Activated naive CD4-positive, alpha-beta T cell treated with anti-CD3 and anti-CD28 coated beads, Interleukin-2, amount 50 U/mL, for 72 hours (primary cell): ENCODE measurements around the gene L3MBTL4. TPM values are rescaled to one million over a fixed set of nuclear protein-coding genes. Genes with fewer than 3 reads are reported as not detected.

Source experiments
- ATAC-seq, 2 donors: fragments of 150-1000 bp; cut with Tn5 transposase; 2 replicates each; pipeline ENCODE4 v1.10.0; 2021; ENCODE audit warnings: mild to moderate bottlenecking in 2 of 2, moderate library complexity in 2 of 2
- DNase-seq, 2 donors: peaks; one replicate each; pipeline ENCODE4 v3.0.0; 2021 to 2022; ENCODE audit warnings: low spot score in 2 of 2
- H3K27ac Mint-ChIP-seq, 2 donors: one replicate each; pipeline ENCODE4 v1.8.0; 2022; ENCODE audit warnings: mild to moderate bottlenecking in 2 of 2, mixed read lengths in 2 of 2
- H3K36me3 Mint-ChIP-seq, 2 donors: one replicate each; pipeline ENCODE4 v1.8.0; 2022; ENCODE audit warnings: mixed read lengths in 2 of 2
- H3K9me3 Mint-ChIP-seq, 2 donors: one replicate each; pipeline ENCODE4 v1.8.0; 2022; ENCODE audit warnings: mixed read lengths in 2 of 2
- total RNA-seq, 2 donors: library from RNA; stranded (reverse); gene quantifications; one replicate each; pipeline ENCODE4 v1.2.3, GENCODE V29; 2022

Gene L3MBTL4
- total RNA-seq, 2 donors from 2014 or later: 0.10 to 0.55 TPM

- no peak overlapping the region for H3K27ac Mint-ChIP-seq
- ATAC-seq (no peak), DNase-seq (no peak)
- H3K36me3 Mint-ChIP-seq: peaks cover 7 to 23% of the 10 kb centered on the region in 2 donors
- peaks cover 18 to 31% of the 10 kb centered on the region in 2 donors for H3K9me3 Mint-ChIP-seq
These were observed 156.8 kb downstream of the L3MBTL4 start for GRCh38 chr18:6257950-6258349.

GRCh38 chr18:6256521-6256920 is 158.2 kb downstream of the L3MBTL4 start:
- H3K36me3 Mint-ChIP-seq: peaks cover 7 to 23% of the 10 kb centered on the region in 2 donors
- no peak for DNase-seq

GRCh38 chr18:6255886-6256285 is 158.8 kb downstream of the L3MBTL4 start:
- ATAC-seq (no peak), DNase-seq (no peak)
- peaks cover 7 to 23% of the 10 kb centered on the region in 2 donors for H3K36me3 Mint-ChIP-seq
- peaks cover 18 to 31% of the 10 kb centered on the region in 2 donors for H3K9me3 Mint-ChIP-seq
- H3K27ac Mint-ChIP-seq: no peak overlapping the region

More at GRCh38 chr18:6256521-6256920, 158.2 kb downstream of the L3MBTL4 start:
- no peak for ATAC-seq
- peaks cover 18 to 31% of the 10 kb centered on the region in 2 donors for H3K9me3 Mint-ChIP-seq
- H3K27ac Mint-ChIP-seq: no peak overlapping the region

GRCh38 chr18:6255116-6255705 is 159.5 kb downstream of the L3MBTL4 start:
- DNase-seq: no peak
- no peak for ATAC-seq
- Mint-ChIP-seq H3K36me3 (peaks cover 7 to 23% of the 10 kb centered on the region in 2 donors), H3K27ac (no peak overlapping the region), H3K9me3 (peaks cover 16 to 28% of the 10 kb centered on the region in 2 donors)

GRCh38 chr18:6254456-6254855 is 160.3 kb downstream of the L3MBTL4 start:
- no peak for DNase-seq
- Mint-ChIP-seq H3K36me3 (peaks cover 7 to 20% of the 10 kb centered on the region in 2 donors), H3K9me3 (peaks cover 12 to 23% of the 10 kb centered on the region in 2 donors), H3K27ac (no peak overlapping the region)
- no peak for ATAC-seq

GRCh38 chr18:6251084-6251483 is 163.6 kb downstream of the L3MBTL4 start:
- DNase-seq (no peak), ATAC-seq (no peak)
- H3K9me3 Mint-ChIP-seq: no peaks in the 10 kb centered on the region
- H3K27ac Mint-ChIP-seq: no peak overlapping the region
- H3K36me3 Mint-ChIP-seq: peaks cover 0 to 5% of the 10 kb centered on the region in 2 donors

- H3K9me3 Mint-ChIP-seq: no peaks in the 10 kb centered on the region
- H3K36me3 Mint-ChIP-seq: no peaks in the 10 kb centered on the region
- no peak for ATAC-seq
- H3K27ac Mint-ChIP-seq: no peak overlapping the region
- no peak for DNase-seq
These were observed 164.9 kb downstream of the L3MBTL4 start for GRCh38 chr18:6249788-6250187.

- no peaks in the 10 kb centered on the region for H3K9me3 Mint-ChIP-seq
- DNase-seq: no peak
- H3K36me3 Mint-ChIP-seq: no peaks in the 10 kb centered on the region
- no peak overlapping the region for H3K27ac Mint-ChIP-seq
- peak in 1 of 2 donors; percentile 34 for ATAC-seq
These were observed 165.5 kb downstream of the L3MBTL4 start for GRCh38 chr18:6249170-6249569.

- ATAC-seq (no peak), DNase-seq (no peak)
- Mint-ChIP-seq H3K36me3 (no peaks in the 10 kb centered on the region), H3K9me3 (no peaks in the 10 kb centered on the region), H3K27ac (no peak overlapping the region)
These were observed 166.7 kb downstream of the L3MBTL4 start for GRCh38 chr18:6248017-6248416.

- DNase-seq (no peak), ATAC-seq (no peak)
These were observed 172.7 kb downstream of the L3MBTL4 start for GRCh38 chr18:6242004-6242403.

GRCh38 chr18:6239716-6240115 is 175.0 kb downstream of the L3MBTL4 start:
- DNase-seq (no peak), ATAC-seq (no peak)
- H3K36me3 Mint-ChIP-seq: no peaks in the 10 kb centered on the region
- H3K9me3 Mint-ChIP-seq: peaks cover 0 to 4% of the 10 kb centered on the region in 2 donors
- H3K27ac Mint-ChIP-seq: no peak overlapping the region

More at GRCh38 chr18:6242004-6242403, 172.7 kb downstream of the L3MBTL4 start:
- H3K9me3 Mint-ChIP-seq: no peaks in the 10 kb centered on the region
- no peaks in the 10 kb centered on the region for H3K36me3 Mint-ChIP-seq
- peak overlapping the region in 1 of 2 donors; percentile 61 for H3K27ac Mint-ChIP-seq

- Mint-ChIP-seq H3K36me3 (peaks cover 0 to 9% of the 10 kb centered on the region in 2 donors), H3K27ac (no peak overlapping the region), H3K9me3 (peaks cover 0 to 9% of the 10 kb centered on the region in 2 donors)
- DNase-seq (no peak), ATAC-seq (no peak)
These were observed 178.5 kb downstream of the L3MBTL4 start for GRCh38 chr18:6236258-6236657.

- Mint-ChIP-seq H3K36me3 (peaks cover 0 to 5% of the 10 kb centered on the region in 2 donors), H3K9me3 (peaks cover 8 to 9% of the 10 kb centered on the region in 2 donors), H3K27ac (no peak overlapping the region)
- ATAC-seq (no peak), DNase-seq (no peak)
These were observed 192.4 kb downstream of the L3MBTL4 start for GRCh38 chr18:6222271-6222670.

- DNase-seq (no peak), ATAC-seq (no peak)
- Mint-ChIP-seq H3K27ac (no peak overlapping the region), H3K36me3 (peaks cover 0 to 5% of the 10 kb centered on the region in 2 donors), H3K9me3 (peaks cover 8 to 9% of the 10 kb centered on the region in 2 donors)
These were observed 193.1 kb downstream of the L3MBTL4 start for GRCh38 chr18:6221602-6222014.

GRCh38 chr18:6220129-6220528 is 194.6 kb downstream of the L3MBTL4 start:
- no peak overlapping the region for H3K27ac Mint-ChIP-seq

GRCh38 chr18:6219116-6219717 is 195.5 kb downstream of the L3MBTL4 start:
- H3K9me3 Mint-ChIP-seq: peaks cover 0 to 4% of the 10 kb centered on the region in 2 donors

More at GRCh38 chr18:6220129-6220528, 194.6 kb downstream of the L3MBTL4 start:
- ATAC-seq (no peak), DNase-seq (no peak)
- Mint-ChIP-seq H3K36me3 (peaks cover 0 to 5% of the 10 kb centered on the region in 2 donors), H3K9me3 (peaks cover 7 to 8% of the 10 kb centered on the region in 2 donors)

GRCh38 chr18:6215888-6216287 is 198.8 kb downstream of the L3MBTL4 start:
- no peak for ATAC-seq
- DNase-seq: no peak
- Mint-ChIP-seq H3K9me3 (peaks cover 0 to 4% of the 10 kb centered on the region in 2 donors), H3K36me3 (no peaks in the 10 kb centered on the region), H3K27ac (no peak overlapping the region)

More at GRCh38 chr18:6219116-6219717, 195.5 kb downstream of the L3MBTL4 start:
- Mint-ChIP-seq H3K27ac (no peak overlapping the region), H3K36me3 (no peaks in the 10 kb centered on the region)
- DNase-seq: peak in 1 of 2 donors; percentile 23
- no peak for ATAC-seq

- Mint-ChIP-seq H3K27ac (no peak overlapping the region), H3K36me3 (no peaks in the 10 kb centered on the region), H3K9me3 (peaks cover 0 to 4% of the 10 kb centered on the region in 2 donors)
- DNase-seq: no peak
- ATAC-seq: no peak
These were observed 203.6 kb downstream of the L3MBTL4 start for GRCh38 chr18:6211174-6211504.
